GM10847 (cell line): ENCODE results near the gene NDUFA13.

ENCODE experiments used
- POLR2A ChIP-seq: IDR thresholded peaks from 2 replicates; pipeline ENCODE4 v1.6.1; 2011; ENCODE audit not compliant: insufficient read length; ENCODE audit errors: extremely low read depth

NDUFA13 gene

DNA sequence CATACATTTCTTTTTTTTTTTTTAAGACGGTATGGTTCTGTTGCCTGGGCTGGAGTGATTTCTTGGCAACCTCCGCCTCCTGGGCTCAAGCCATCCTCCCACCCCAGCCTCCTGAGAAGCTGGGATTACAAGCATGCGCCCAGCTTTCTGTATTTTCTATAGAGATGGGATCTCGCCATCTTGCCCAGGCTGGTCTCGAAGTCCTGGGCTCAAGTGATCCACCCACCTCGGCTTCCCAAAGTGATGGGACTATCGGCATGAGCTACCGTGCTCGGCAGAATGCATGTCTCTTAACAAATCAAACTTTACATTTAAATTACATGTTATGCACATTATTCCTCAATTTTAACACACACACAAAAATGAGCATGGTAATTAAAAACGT lies 1.2 kb downstream of the NDUFA13 start:
- no peak for TF ChIP-seq POLR2A

DNA sequence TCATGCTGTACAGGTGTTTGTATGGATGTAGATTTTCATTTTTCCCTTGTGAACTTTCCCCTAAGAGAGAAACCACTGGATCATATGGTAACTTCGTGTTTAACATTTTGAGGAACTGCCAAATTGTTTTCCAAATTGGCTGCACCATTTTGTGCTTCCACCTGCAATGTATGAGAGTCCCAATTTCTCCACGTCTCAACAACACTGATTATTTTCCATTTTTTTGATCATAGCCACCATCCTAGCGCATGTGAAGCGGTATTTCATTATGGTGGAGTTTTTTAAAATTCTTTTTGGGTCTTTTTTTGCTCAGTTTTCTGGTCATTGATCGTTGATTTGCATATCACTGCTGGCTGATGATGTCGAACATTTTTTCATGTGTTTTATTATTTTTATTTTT lies 5.0 kb downstream of the NDUFA13 start:
- no peak for TF ChIP-seq POLR2A

DNA sequence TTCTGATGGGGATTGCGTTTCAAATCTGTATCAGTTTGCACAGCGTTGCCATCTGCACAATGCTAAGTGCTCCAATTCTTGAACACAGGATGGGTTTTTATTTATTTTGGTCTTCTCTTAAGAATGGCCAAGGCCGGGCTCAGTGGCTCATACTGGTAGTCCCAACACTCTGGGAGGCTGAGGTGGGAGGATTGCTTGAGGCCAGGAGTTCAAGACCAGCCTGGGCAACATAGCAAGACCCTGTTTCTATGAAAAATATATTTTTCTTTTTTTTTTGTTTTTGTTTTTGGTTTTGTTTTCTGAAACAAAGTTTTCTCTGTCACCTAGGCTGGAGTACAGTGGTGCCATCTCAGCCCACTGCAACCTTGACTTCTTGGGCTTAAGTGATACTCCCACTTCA lies 7.2 kb downstream of the NDUFA13 start:
- no peak for TF ChIP-seq POLR2A

DNA sequence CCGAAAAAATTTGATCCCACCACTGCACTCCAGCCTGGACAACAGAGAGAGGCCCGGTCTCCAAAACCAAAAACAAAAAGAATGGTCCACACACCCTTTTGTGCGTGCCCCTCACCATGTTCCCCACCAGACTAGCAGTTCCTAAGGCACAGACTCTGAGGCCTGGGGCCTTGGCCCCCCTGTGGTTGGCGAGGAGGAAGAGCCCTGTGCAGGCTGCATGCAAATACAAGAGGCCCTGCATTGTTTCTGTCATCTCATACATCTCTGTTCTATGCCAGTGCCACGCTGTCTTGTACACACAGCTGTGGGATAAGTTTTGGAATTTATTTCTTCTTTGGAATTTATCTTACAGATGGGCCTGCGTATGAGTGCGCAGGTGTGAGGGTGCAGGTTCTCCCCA lies 8.0 kb downstream of the NDUFA13 start:
- TF ChIP-seq POLR2A = no peak

DNA sequence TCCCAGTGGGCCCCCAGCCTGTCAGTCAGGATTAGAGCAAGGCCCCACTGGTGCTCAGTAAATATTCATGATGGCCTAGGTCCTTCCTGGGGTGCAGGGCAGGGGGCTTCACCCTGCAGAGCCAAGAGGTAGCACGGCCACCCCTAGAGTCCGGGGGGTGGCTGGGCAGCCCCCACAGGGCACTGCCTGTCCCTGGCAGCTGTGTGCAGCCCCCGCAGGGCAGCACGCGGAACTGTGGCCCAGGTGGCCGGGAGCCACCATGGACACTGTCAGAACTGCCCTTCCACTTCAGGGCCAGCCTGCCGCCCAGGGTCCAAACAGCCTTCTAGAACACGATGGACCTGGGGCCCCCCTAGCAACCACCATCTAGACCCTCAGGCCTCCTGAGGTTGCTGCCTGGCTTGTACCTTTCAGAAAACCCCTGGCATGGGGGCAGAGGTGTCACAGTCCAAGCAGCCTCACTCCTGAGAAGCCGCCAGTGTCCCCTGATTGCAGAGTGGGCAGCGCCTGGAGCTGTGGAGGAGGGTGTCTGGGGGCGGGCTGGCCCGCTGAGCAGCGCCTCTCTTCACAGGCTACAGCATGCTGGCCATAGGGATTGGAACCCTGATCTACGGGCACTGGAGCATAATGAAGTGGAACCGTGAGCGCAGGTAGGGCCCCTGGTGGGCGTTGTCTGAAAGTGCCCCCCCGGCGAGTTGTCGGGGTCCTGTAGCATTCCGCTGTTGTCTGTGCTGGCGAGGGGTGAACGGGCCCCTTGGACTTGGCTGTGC lies 9.8 kb downstream of the NDUFA13 start:
- TF ChIP-seq POLR2A = no peak

GRCh38 chr19:19526581-19527370 lies 10.8 kb downstream of the NDUFA13 start:
- TF ChIP-seq POLR2A = no peak

- no peak for TF ChIP-seq POLR2A
These were observed 11.3 kb downstream of the NDUFA13 start for GRCh38 chr19:19527371-19527656.

GRCh38 chr19:19527674-19528625 lies 11.9 kb downstream of the NDUFA13 start:
- no peak for TF ChIP-seq POLR2A

DNA sequence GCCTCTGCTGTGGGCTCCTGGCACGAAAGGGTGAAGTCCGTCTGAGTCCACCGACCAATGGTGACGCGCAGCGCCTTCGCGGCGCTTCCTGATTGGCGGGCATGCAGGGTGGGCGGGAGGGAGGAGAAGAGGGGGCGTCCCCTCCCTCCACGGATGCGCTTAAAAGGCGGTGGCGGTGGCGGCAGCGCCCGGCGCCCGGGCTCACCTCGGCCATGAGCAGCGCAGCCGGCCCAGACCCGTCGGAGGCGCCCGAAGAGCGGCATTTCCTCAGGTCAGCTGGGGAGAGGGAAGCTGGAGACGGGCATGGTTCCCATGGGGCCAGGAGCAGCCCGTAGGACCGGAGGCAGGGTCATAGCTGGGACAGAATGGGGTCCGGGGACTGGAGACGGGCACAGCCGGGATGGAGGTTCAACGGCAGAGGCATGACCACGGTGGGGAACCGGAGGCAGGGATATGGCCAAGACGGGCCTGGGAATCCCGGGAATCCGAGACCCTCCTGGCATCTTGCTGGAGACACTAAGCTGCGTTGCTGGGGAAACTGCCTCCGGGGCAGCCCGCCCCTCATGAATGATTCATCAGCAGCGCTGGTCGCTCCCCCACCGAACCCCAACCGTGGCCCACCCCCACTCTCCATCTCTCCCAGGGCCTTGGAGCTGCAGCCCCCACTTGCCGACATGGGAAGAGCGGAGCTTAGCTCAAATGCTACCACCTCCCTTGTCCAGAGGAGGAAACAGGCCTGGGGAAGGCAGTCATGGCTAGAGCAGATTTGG lies 12.9 kb downstream of the NDUFA13 start, which contains the start of gene YJEFN3:
TSS of gene YJEFN3 (plus strand) at position 191 of the 770 bp plus-strand sequence. CDS start at position 213, 22 bp downstream.
- no peak for TF ChIP-seq POLR2A

DNA sequence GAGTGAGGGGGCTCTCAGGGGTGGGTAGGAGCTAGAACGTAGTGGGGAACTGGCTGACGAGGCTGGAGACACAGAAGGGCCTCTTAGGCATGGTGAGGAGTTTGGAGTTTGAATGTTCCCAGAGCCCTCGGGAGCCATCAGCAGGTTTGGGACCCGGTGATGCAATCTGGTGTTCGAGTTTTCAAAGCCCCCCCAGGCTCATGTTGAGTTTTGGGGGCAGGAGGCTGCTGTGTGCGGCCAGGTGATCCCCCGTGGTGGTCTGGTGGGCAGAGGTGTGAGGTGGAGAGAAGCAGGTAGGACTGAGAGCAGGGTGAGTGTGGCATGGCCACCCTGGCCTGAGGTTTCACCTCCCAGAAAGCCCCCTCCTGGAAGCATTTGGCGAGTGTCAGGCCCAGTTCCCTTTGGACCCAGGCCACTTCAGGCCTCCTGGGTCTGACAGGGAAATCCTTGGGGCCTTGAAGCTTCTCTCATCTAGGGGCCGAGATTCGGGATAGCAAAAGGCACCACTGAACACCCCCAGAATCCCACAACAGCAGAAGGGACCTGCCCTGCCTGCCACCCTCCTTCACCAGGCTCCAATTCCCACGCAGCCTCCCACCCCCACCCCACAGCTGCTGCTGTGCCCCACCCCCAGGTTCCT lies 13.9 kb downstream of the NDUFA13 start:
- no peak for TF ChIP-seq POLR2A

- no peak for TF ChIP-seq POLR2A
These were observed 14.4 kb downstream of the NDUFA13 start for GRCh38 chr19:19530423-19530804.

DNA sequence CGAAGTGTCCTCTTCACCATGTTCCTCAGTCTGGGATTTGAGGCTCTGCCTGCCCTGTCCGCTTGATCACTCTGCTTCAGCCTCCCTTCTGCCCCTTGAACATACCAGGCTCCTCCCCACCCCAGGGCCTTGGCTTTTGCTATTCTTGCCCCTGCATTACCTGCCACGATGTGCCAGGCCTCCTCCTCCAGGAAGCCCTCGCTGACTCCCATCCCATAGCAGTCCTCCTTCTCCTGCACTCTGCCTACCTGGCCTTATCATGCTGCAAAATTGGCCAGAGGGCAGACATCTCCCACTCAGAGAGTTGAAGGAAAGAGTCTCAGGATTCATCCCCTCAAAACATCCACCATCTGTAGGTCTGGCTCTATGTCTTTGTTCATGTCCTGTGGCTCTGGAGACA lies 14.9 kb downstream of the NDUFA13 start:
- TF ChIP-seq POLR2A = no peak

- TF ChIP-seq POLR2A = no peak
These were observed 16.2 kb downstream of the NDUFA13 start for GRCh38 chr19:19531951-19532805.

- TF ChIP-seq POLR2A = no peak
These were observed 17.0 kb downstream of the NDUFA13 start for GRCh38 chr19:19532806-19533701.
